ENCODE results near the gene CREB5. TPM values are rescaled to one million over a fixed set of nuclear protein-coding genes. Genes with fewer than 3 reads are reported as not detected.
A peak's percentile ranks its signal among the peaks of the same experiment; 100 is the strongest.

The CREB5 gene
- total and polyA plus RNA-seq, 2 of the 13 experiments (the other 11 are each of a cell fraction or from before 2014, with no cell fraction given), result 0.38 to 0.71 TPM

- H3K4me1 ChIP-seq (ENCODE audit: insufficient read depth, low read length), result no peaks in the 10 kb centered on the region
- POLR2A ChIA-PET, result no interaction called here
- DNase-seq (ENCODE audit: low spot score), result peak; percentile 18
Measured at GRCh38 chr7:28573059-28573553, 160.8 kb downstream of the CREB5 start.

More at GRCh38 chr7:28573059-28573553, 160.8 kb downstream of the CREB5 start:
- TF ChIP-seq KLF16 (CRISPR knock-in tag; IDR thresholded peaks at IDR 0.05) (no peak), PATZ1 (CRISPR knock-in tag; IDR thresholded peaks at IDR 0.05) (no peak), IRF2 (CRISPR knock-in tag; IDR thresholded peaks at IDR 0.05) (no peak), GPN1 (CRISPR knock-in tag; IDR thresholded peaks at IDR 0.05; ENCODE audit: borderline replicate concordance) (no peak), ETV5 (CRISPR knock-in tag; IDR thresholded peaks at IDR 0.05; ENCODE audit: borderline replicate concordance) (no peak), MXD1 (CRISPR knock-in tag; IDR thresholded peaks at IDR 0.05) (no peak), NCOA5 (CRISPR knock-in tag; IDR thresholded peaks at IDR 0.05) (no peak), POLR2AphosphoS2 (IDR thresholded peaks at IDR 0.05; ENCODE audit: low read depth, low read length) (no peak), MXD3 (CRISPR knock-in tag; IDR thresholded peaks at IDR 0.05) (no peak), ZNF768 (CRISPR knock-in tag; IDR thresholded peaks at IDR 0.05) (no peak), ZNF740 (CRISPR knock-in tag; IDR thresholded peaks at IDR 0.05) (no peak), TOPORS (CRISPR knock-in tag; IDR thresholded peaks at IDR 0.05) (no peak)
- CTCF ChIA-PET (ENCODE audit: low intra/inter-chr PET ratio, low total read pairs), result no interaction called here
- Histone ChIP-seq H3K9ac (ENCODE audit: insufficient read depth, low read depth, low read length) (no peak overlapping the region), H3K4me2 (ENCODE audit: low read depth, low read length) (no peak overlapping the region), H3K27me3 (ENCODE audit: control insufficient read depth in 1 of 2, insufficient read depth in 2 of 2, low read length in 2 of 2) (peaks cover 0 to 9% of the 10 kb centered on the region in 2 experiments; a peak in 1 of 5 replicates), H3K36me3 (replicated peaks in 1 of 2; ENCODE audit: control insufficient read depth in 1 of 2, insufficient read depth in 2 of 2, low read length in 2 of 2) (no peaks in the 10 kb centered on the region), H3K4me3 (replicated peaks in 1 of 3; ENCODE audit: insufficient read depth in 1 of 3, low read depth in 2 of 3, low read length in 3 of 3) (no peak overlapping the region), H3K9me3 (ENCODE audit: low read length) (no peaks in the 10 kb centered on the region), H3K27ac (ENCODE audit: extremely low read length, insufficient read depth, low read length) (no peak overlapping the region), H2AFZ (ENCODE audit: low read length) (no peak overlapping the region), H3K79me2 (ENCODE audit: insufficient read depth, low read length) (no peaks in the 10 kb centered on the region), H4K20me1 (ENCODE audit: insufficient read depth, low read length) (no peaks in the 10 kb centered on the region)
- no TSS peak for BruUV-seq (replicated peaks)
- in situ Hi-C loops (cut with HindIII; ENCODE audit: extremely low pct_ligation_motif_present, low pct_unique_long_range_greater_than_20kb), result no loop called here
- intact Hi-C loops (cut with micrococcal nuclease; ENCODE audit: unreplicated experiment), result no loop called here
- ATAC-seq, result no peak
- WGBS (ENCODE audit: low lambda C conversion rate), result 36% methylated on average over 6 of the region's 6 CpGs
- no peak for FAIRE-seq
